ENCODE measurements around the gene ANGPT4.
A peak's percentile ranks its signal among the peaks of the same experiment; 100 is the strongest.
"Not testable (repeated sequence)": the region's sequence is repeated elsewhere in the genome, so short reads cannot be mapped to it uniquely, and the experiment has no call there.

Gene ANGPT4

GRCh38 chr20:905396-905961 lies 10.7 kb downstream of the ANGPT4 start:
- DNase-seq, result no peak

- DNase-seq, result no peak
Observed at GRCh38 chr20:904039-904545, 12.0 kb downstream of the ANGPT4 start.

GRCh38 chr20:897436-897835 lies 18.7 kb downstream of the ANGPT4 start:
- DNase-seq, result not testable (repeated sequence)

GRCh38 chr20:896501-897025 lies 19.6 kb downstream of the ANGPT4 start:
- DNase-seq, result no peak

- not testable (repeated sequence) for DNase-seq
Observed at GRCh38 chr20:892371-892770, 23.8 kb downstream of the ANGPT4 start.

GRCh38 chr20:891706-892080 lies 24.4 kb downstream of the ANGPT4 start:
- DNase-seq, result no peak

- no peak for DNase-seq
Observed at GRCh38 chr20:891058-891705, 25.0 kb downstream of the ANGPT4 start.

GRCh38 chr20:890666-891057 lies 25.5 kb downstream of the ANGPT4 start:
- DNase-seq, result no peak

GRCh38 chr20:889932-890463 lies 26.1 kb downstream of the ANGPT4 start:
- DNase-seq, result no peak

GRCh38 chr20:889106-889505 lies 27.0 kb downstream of the ANGPT4 start:
- DNase-seq, result no peak

GRCh38 chr20:888057-888456 lies 28.1 kb downstream of the ANGPT4 start:
- DNase-seq, result no peak

GRCh38 chr20:887137-887536 lies 29.0 kb downstream of the ANGPT4 start:
- DNase-seq, result no peak

- DNase-seq, result peak in 1 of 2 experiments; percentile 3
Observed at GRCh38 chr20:884983-885952, 30.9 kb downstream of the ANGPT4 start.

GRCh38 chr20:881783-882144 lies 34.4 kb downstream of the ANGPT4 start:
- DNase-seq, result no peak

- peak; percentile 13 to 38 for DNase-seq
Observed at GRCh38 chr20:881051-881782, 34.9 kb downstream of the ANGPT4 start.

GRCh38 chr20:879626-880025 lies 36.5 kb downstream of the ANGPT4 start:
- DNase-seq, result no peak

- DNase-seq, result peak; percentile 28 to 39
Observed at GRCh38 chr20:878511-879307, 37.4 kb downstream of the ANGPT4 start.

- DNase-seq, result no peak
Observed at GRCh38 chr20:877814-878213, 38.3 kb downstream of the ANGPT4 start.

- no peak for DNase-seq
Observed at GRCh38 chr20:875115-875514, 41.0 kb downstream of the ANGPT4 start.

- DNase-seq, result no peak
Observed at GRCh38 chr20:873875-874607, 42.1 kb downstream of the ANGPT4 start.
